ENCODE data around the gene KIF1A. TPM values are rescaled to one million over a fixed set of nuclear protein-coding genes. Genes with fewer than 3 reads are reported as not detected.

KIF1A gene
- total RNA-seq, 1 donor from 2014 or later, result not detected

GRCh38 chr2:240799033-240799820 lies 20.8 kb downstream of the KIF1A start:
- no peak for DNase-seq (ENCODE audit: low spot score)

DNA sequence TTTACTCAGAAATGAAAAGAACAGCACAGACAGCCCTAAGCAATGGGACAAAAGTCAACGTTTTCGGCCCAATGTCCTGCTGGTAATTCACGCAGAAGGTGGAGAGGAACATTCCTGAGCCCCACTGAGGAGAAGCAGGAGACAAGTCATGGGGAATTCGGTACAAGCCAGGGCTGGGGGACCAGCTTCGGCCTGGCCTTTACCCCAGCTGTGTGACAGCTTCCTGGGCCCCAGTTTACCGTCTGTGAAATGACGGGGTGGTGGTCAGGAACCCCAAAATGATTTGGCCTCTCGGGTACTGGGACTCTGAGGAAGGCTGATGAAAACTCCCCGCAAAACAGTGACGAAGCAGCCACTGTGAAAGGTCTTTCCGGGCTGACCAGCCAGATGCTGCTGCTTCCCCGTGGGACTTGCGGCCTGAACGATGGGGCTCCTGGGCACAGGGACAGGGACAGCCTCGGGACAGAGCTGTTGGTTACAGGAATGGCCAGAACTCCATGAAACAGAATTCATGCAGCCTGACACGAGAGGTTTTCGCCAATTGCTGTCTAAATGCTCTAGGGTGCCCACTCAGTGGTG lies 21.6 kb downstream of the KIF1A start:
- no peak for DNase-seq (ENCODE audit: low spot score)

- no peak for DNase-seq (ENCODE audit: low spot score)
Observed at GRCh38 chr2:240797914-240798313, 22.1 kb downstream of the KIF1A start.

GRCh38 chr2:240797500-240797895 lies 22.5 kb downstream of the KIF1A start:
- DNase-seq (ENCODE audit: low spot score), result no peak

GRCh38 chr2:240796543-240797499 lies 23.2 kb downstream of the KIF1A start:
- no peak for DNase-seq (ENCODE audit: low spot score)

DNA sequence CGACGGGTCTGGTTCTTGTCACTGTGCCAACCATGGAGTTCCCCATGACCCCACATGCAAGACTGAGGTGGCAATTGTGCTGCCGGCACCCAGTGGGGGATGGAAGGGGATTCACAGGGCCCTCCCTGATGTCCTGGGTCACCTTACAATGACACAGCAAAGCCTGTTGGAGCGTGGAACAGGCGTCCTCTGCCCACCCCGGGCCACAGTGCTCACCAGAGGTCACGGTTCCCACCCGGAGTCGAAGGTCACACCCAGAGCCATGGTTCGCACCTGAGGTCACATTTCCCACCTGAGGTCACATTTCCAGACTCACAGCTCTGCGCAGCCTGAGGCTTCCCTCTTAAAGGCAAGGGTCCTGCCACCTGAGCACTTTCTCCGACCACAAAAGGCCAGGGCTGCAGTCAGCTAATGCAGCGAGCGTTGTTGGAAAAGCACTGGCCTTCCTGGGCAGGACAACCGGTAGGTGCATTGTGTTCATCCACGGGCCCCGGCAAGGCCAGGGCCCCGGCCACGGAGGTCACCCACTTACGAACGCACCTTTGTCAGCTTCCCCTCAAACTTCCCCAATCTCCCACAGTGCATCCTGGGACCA lies 24.0 kb downstream of the KIF1A start:
- DNase-seq (ENCODE audit: low spot score), result no peak

GRCh38 chr2:240795454-240795853 lies 24.6 kb downstream of the KIF1A start:
- no peak for DNase-seq (ENCODE audit: low spot score)

DNA sequence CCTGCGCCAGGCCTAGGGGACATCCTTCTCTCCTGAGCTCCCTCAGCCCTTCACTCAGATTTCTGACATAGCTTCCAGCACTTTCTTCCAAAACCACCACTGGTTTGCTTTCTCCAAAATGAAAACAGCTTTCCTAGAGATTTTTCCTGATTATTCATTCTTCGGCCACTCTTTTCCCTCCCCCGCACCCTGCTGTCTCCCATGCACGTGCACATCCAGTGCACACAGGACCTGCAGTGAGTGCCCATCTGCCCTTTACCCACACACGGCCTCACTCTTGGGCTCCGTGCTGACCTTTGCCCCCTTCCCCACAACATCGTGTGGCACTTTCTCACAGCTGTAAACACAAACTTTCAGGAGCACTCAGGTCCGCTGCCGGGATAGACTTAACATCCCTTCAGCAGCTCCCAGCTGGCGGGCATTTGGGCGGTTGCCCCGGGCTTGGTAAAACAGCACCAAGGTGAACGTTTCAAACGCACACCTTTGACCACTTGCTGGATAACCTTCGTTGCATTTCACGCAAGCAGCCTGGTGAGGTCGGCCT lies 25.8 kb downstream of the KIF1A start:
- no peak for DNase-seq (ENCODE audit: low spot score)

DNA sequence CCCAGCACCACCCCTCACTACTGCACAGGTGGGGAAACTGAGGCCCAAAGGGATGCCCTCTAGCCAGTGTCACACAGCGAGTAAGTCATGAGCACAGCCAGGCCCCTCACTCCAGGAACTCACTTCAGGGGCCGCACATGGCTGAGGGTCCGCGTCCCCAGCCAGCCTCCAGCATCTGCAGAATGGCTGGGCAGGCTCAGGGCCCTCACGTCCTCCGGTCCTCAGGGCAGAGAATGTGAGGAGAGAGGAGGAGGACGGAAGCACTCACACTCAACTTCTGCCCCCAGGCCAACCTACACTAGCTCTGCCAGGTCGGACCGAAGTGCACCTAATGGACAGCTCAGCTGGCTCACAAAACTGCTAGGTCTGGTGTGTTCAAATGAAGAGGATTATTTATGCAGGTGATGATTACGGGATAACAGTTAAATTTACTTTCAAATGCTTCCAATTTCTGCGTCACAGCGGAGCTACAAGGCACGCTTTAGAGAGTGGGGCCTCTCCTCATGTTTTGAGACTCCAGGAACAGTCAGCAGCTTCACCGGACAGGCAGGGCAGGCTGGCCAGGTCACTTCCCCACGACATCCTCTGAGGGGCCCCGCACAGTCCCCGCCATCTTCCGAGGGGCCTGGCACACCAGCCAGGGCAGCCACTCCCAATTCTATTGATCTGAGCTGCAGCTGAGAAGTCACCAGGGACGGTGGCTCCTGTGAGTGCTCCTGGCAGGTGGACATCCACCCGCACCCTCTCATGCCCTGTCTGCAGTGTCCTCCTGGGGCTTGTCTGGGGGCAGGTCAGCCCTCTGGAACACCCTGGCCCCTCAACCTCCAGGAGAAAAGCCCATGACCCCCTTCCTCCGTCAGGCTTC lies 26.5 kb downstream of the KIF1A start:
- DNase-seq (ENCODE audit: low spot score), result no peak

DNA sequence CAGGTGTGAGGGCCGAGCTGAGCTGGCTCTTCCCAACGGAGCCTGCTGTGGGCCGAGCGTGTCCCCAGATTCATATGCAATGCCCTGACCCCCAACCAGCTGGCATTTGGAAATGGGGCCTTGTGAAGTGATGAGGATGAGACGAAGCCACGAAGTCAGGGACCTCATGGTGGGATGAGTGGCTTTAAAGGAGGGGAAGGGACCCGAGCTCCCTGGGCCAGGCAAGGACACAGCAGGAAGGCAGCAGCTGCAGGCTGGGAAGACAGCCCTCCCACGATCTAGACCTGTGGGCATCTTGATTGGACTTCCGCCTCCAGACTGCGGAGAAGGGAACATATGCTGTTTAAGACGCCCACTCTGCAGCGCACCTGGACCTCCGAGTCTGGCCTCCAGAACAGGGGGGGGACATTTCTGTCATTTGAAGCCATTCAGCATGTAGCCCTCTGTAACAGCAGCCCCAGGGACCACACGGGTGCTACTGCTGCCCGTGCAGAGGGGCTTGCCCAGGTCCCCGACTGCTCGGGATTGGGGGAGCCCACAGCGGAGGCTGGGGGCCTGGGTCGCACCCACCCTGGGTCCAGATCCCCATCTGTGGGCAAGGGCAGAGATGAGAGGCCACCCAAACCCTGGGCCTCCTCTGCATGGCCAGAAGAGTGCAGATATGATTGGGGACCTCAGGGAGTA lies 27.2 kb downstream of the KIF1A start:
- DNase-seq (ENCODE audit: low spot score), result no peak

GRCh38 chr2:240791821-240792628 lies 28.0 kb downstream of the KIF1A start:
- no peak for DNase-seq (ENCODE audit: low spot score)

DNA sequence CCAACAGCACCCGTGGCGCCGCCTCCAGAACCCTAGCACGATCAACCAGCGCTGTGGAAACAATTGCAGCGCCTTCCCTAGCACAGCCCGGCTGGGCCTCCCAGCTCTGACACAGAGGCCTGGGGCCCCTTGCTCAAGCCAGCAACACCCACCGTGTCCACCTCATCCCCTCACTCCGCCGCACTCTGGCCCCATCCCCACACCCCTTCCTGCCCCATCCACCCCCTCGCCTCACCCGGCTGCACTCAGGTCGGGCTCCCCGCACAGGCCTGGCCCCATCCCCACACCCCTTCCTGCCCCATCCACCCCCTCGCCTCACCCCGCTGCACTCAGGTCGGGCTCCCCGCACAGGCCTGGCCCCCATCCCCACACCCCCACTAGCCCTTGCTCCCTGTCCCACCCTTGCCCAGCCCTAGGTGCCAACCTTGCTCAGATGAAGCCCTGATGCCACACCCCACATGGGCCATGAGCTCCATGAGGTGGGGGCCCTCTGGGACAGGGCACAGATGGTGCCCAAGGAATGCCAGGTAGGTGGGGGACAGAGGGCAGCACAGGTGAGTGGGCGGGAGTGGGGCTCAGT lies 28.7 kb downstream of the KIF1A start:
- no peak for DNase-seq (ENCODE audit: low spot score)

GRCh38 chr2:240790370-240791220 lies 29.4 kb downstream of the KIF1A start:
- DNase-seq (ENCODE audit: low spot score), result no peak

GRCh38 chr2:240789501-240790369 lies 30.3 kb downstream of the KIF1A start:
- DNase-seq (ENCODE audit: low spot score), result no peak

DNA sequence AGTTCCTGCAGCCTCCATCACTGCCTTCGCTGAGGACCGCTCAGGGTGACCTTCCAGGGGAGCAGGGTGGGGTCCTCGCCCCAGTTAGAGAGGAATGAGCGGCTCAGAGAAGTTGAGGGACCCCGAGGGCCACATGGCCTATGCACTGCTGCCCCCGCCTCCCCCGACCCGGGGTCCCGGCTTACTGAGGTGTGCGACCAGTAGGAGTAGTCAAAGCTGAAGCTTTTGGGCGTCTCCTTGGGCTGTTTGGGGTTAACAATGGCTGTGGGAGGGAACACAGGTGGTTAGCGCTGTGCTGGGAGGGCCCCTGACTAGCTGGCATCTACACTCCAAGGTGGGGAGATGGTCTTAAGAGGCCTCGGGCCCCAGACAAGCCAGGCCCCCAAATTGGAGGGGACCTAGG lies 31.0 kb downstream of the KIF1A start:
- no peak for DNase-seq (ENCODE audit: low spot score)

DNA sequence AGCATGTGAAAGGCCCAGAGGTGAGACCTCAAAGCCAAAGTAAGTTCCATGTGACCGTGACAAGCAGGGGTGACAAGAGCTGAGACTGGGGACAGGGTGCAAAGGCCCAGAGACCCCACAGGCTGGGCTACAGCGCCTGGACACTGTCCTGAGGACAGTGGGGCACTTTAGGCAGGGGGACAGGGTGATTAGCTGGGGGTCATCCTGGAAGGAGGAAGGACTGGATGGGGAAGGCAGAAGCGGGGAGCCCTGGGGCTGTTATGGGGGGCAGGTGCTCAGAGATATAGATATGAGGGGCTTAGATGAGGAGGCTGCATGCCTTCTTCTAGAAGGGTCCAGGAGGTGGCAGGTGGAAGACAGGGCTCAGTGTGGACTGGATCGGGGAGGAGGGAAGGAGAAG lies 31.5 kb downstream of the KIF1A start:
- DNase-seq (ENCODE audit: low spot score), result no peak

All from mesenteric fat pad (tissue), 1 donor.